HFFc6 (cell line): ENCODE measurements around the gene CLSTN3. TPM values are rescaled to one million over a fixed set of nuclear protein-coding genes. Genes with fewer than 3 reads are reported as not detected.
A peak's percentile ranks its signal among the peaks of the same experiment; 100 is the strongest.

ENCODE experiments used
- DNase-seq: peaks from one replicate; pipeline ENCODE4 v3.0.0-alpha.2; 2018
- H3K27ac Mint-ChIP-seq: 2 replicates; pipeline ENCODE4 v1.8.0; 2020; ENCODE audit warnings: mild to moderate bottlenecking, mixed read lengths
- H3K27me3 Mint-ChIP-seq: 2 replicates; pipeline ENCODE4 v1.8.0; 2021; ENCODE audit warnings: mild to moderate bottlenecking, moderate library complexity, mixed read lengths; ENCODE audit not compliant: insufficient read depth
- H3K36me3 Mint-ChIP-seq: 2 replicates; pipeline ENCODE4 v1.8.0; 2021; ENCODE audit warnings: low read depth, mixed read lengths
- H3K4me1 Mint-ChIP-seq: 2 replicates; pipeline ENCODE4 v1.8.0; 2020; ENCODE audit warnings: low read depth, mixed read lengths
- H3K4me3 Mint-ChIP-seq: 2 replicates; pipeline ENCODE4 v1.8.0; 2020; ENCODE audit warnings: mild to moderate bottlenecking, moderate library complexity, mixed read lengths
- H3K9me3 Mint-ChIP-seq: 2 replicates; pipeline ENCODE4 v1.8.0; 2020; ENCODE audit warnings: mild to moderate bottlenecking, mixed read lengths
- total RNA-seq, 6 experiments: library from RNA; stranded (reverse); fragmentation: NEBNext Ultra II Directional; extraction: Animal tissue kit (Norgen Biotek cat#: 25700); gene quantifications; 2 replicates in 1 of 6; 3 replicates in 5 of 6; pipeline ENCODE4 v1.2.3, GENCODE V29; 2021
- TF ChIP-seq, protein P1 (sequence below): fragments of 200-600 bp; sonication (generic); IDR thresholded peaks from 2 replicates; pipeline ENCODE4 v1.5.0; 2021; ENCODE audit warnings: antibody characterized with exemption, mild to moderate bottlenecking

The CLSTN3 gene
- total RNA-seq, 6 experiments from 2014 or later: 10.4 to 15.5 (median 13.7) TPM

DNA sequence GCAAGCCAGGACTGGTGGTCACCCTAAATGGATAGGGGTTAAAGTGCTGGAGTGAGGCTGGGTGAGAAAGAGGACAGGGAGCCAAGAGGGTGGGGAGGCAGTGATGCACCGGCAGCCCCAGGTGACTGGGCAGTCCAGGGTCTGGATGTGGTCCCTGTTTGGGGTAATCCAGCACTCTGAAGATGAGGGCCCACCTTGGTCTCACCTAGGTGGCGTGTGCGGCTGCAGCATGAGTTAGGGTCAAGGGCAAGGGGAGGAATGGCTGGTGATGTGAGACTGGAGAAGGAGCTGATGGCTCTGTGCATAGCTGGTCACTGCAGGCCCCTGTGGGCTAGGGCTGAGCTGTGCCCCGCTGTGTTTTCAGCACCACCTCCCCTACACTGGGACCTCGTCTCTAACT lies 19.5 kb upstream of the CLSTN3 start:
- Mint-ChIP-seq H3K4me1 (peaks cover 33% of the 10 kb centered on the region), H3K36me3 (peaks cover 22% of the 10 kb centered on the region), H3K27ac (no peak overlapping the region), H3K4me3 (no peak overlapping the region), H3K9me3 (peaks cover 11% of the 10 kb centered on the region), H3K27me3 (no peaks in the 10 kb centered on the region; the same call in 1 of the 2 replicates)
- DNase-seq: no peak
- TF ChIP-seq, protein P1, sequence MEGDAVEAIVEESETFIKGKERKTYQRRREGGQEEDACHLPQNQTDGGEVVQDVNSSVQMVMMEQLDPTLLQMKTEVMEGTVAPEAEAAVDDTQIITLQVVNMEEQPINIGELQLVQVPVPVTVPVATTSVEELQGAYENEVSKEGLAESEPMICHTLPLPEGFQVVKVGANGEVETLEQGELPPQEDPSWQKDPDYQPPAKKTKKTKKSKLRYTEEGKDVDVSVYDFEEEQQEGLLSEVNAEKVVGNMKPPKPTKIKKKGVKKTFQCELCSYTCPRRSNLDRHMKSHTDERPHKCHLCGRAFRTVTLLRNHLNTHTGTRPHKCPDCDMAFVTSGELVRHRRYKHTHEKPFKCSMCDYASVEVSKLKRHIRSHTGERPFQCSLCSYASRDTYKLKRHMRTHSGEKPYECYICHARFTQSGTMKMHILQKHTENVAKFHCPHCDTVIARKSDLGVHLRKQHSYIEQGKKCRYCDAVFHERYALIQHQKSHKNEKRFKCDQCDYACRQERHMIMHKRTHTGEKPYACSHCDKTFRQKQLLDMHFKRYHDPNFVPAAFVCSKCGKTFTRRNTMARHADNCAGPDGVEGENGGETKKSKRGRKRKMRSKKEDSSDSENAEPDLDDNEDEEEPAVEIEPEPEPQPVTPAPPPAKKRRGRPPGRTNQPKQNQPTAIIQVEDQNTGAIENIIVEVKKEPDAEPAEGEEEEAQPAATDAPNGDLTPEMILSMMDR: no peak

DNA sequence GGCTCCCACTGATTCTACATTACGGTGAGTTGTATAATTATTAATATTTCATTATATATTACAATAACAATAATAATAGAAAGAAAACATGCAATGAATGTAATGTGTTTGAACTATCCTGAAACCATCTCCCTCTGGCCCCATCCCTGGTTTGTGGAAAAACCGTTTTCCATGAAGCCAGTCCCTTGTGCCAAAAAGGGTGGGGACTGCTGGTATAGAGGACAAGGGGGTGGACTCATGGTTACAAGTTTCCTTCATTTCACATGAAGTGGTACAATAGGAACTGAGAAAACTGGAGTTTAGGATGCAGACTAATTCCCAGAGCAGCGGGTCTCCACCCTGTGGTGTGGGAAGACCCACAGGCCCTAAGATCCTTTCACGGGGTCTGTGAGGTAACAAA lies 18.1 kb upstream of the CLSTN3 start:
- no peak overlapping the region for H3K27ac Mint-ChIP-seq
- peaks cover 31% of the 10 kb centered on the region for H3K4me1 Mint-ChIP-seq
- H3K27me3 Mint-ChIP-seq: no peaks in the 10 kb centered on the region; the same call in 1 of the 2 replicates
- TF ChIP-seq, protein P1: no peak
- no peaks in the 10 kb centered on the region for H3K9me3 Mint-ChIP-seq
- H3K36me3 Mint-ChIP-seq: peaks cover 10% of the 10 kb centered on the region; the same call in 1 of the 2 replicates
- DNase-seq: no peak
- H3K4me3 Mint-ChIP-seq: no peak overlapping the region

DNA sequence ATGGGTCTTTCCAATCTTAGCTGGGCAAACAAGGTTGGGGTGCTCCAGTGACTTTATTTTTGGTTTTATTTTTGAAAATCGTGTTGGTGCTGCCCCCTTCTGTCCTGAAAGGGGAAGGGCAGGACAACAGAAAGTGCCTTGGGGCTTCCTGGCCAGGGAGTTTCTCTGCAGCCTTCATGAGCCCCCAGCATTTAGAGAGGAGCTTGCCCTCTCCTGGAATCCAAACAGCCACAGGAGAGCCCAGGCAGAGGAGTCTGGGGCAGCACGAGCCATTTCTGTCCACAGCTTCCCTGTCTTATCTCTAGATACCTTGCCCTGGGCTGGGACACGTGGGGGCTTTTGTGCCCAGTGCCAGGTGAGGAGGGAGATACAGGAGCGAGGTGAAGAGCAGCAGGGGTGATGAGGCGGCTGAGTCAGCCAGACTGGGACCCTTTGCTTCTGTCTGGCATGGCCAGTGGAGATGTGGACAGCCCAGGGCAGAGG lies 16.7 kb upstream of the CLSTN3 start:
- Mint-ChIP-seq H3K4me3 (no peak overlapping the region), H3K27me3 (no peaks in the 10 kb centered on the region; the same call in 1 of the 2 replicates), H3K4me1 (peaks cover 23% of the 10 kb centered on the region), H3K27ac (no peak overlapping the region), H3K9me3 (no peaks in the 10 kb centered on the region), H3K36me3 (peaks cover 10% of the 10 kb centered on the region; the same call in 1 of the 2 replicates)
- TF ChIP-seq, protein P1: peak; percentile 93
- DNase-seq: no peak

DNA sequence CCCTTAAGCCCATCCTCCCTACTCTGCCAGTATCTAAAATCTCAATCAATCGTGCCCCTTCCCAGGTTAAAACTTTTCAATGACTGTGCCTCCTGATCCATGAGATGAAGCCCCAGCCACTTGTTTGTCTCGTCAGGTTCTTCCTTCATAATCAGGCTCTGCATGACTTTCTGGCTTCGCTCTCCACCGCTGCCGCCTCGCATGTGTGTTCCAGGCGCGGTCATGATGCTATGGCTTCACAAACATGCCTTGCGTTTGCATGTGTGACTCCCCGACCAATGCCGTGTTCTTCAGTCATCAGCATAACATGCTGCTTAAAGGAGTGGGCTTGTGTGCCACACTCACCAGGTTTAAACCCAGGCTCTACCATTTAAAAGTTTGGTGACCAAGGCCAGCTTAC lies 16.2 kb upstream of the CLSTN3 start:
- Mint-ChIP-seq H3K27ac (no peak overlapping the region), H3K36me3 (peaks cover 10% of the 10 kb centered on the region; the same call in 1 of the 2 replicates), H3K4me3 (no peak overlapping the region), H3K9me3 (no peaks in the 10 kb centered on the region), H3K4me1 (peaks cover 23% of the 10 kb centered on the region), H3K27me3 (no peaks in the 10 kb centered on the region; the same call in 1 of the 2 replicates)
- TF ChIP-seq, protein P1: no peak
- DNase-seq: no peak

DNA sequence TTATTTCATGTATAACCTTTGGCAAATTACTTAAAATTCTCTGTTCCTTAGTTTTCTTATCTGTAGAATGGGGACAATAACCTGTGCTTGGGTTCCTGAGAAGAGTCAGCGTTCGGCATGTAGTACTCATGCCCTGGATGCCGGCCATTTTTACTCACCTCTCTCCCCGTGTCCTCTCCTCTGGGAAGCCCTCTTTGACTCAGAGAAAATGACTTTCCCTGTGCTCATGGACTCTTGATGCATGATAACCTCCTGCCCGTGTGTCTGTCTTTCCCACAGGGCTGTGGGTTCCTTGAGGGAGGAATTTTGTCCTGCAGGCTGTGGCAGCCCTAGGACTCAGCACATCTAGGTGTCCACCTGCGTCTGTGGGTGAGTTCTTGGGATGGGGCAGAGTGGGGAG lies 15.3 kb upstream of the CLSTN3 start:
- no peak for DNase-seq
- Mint-ChIP-seq H3K4me3 (no peak overlapping the region), H3K4me1 (peaks cover 16% of the 10 kb centered on the region), H3K36me3 (peaks cover 10% of the 10 kb centered on the region; the same call in 1 of the 2 replicates), H3K27me3 (no peaks in the 10 kb centered on the region; the same call in 1 of the 2 replicates), H3K9me3 (no peaks in the 10 kb centered on the region), H3K27ac (no peak overlapping the region)
- TF ChIP-seq, protein P1: no peak
